Karpas-422 (cell line): ENCODE data around the gene PREX1. TPM values are rescaled to one million over a fixed set of nuclear protein-coding genes. Genes with fewer than 3 reads are reported as not detected.
A peak's percentile ranks its signal among the peaks of the same experiment; 100 is the strongest.

Experiments
- DNase-seq: peaks from one replicate; pipeline ENCODE4 v3.0.0-alpha.2; 2015
- H2AFZ ChIP-seq: fragments of 200-600 bp; sonication (generic); 2 replicates; pipeline ENCODE4 v1.6.1; 2014; ENCODE audit warnings: antibody characterized with exemption, low read length, mixed read lengths
- H3K27ac ChIP-seq: fragments of 200-600 bp; sonication (generic); 2 replicates; pipeline ENCODE4 v1.5.1; 2014; ENCODE audit warnings: mild to moderate bottlenecking, low read length, moderate library complexity
- H3K27me3 ChIP-seq: fragments of 200-600 bp; sonication (generic); 2 replicates; pipeline ENCODE4 v1.6.1; 2014; ENCODE audit warnings: low read length, mixed read lengths
- H3K36me3 ChIP-seq: fragments of 200-600 bp; sonication (generic); 2 replicates; pipeline ENCODE4 v1.6.1; 2014; ENCODE audit warnings: low read length, mixed read lengths; ENCODE audit not compliant: insufficient read depth
- H3K4me1 ChIP-seq: fragments of 200-600 bp; sonication (generic); 2 replicates; pipeline ENCODE4 v1.6.1; 2014; ENCODE audit warnings: mild to moderate bottlenecking, low read length, mixed read lengths
- H3K4me2 ChIP-seq: fragments of 200-600 bp; sonication (generic); 2 replicates; pipeline ENCODE4 v1.6.1; 2014; ENCODE audit warnings: low read length, low read depth, mild to moderate bottlenecking; ENCODE audit not compliant: poor library complexity, severe bottlenecking
- H3K4me3 ChIP-seq: fragments of 200-600 bp; sonication (generic); 2 replicates; pipeline ENCODE4 v1.5.1; 2014; ENCODE audit warnings: mild to moderate bottlenecking, antibody characterized with exemption, low read length, mixed read lengths
- H3K79me2 ChIP-seq: fragments of 200-600 bp; sonication (generic); 2 replicates; pipeline ENCODE4 v1.6.1; 2014; ENCODE audit warnings: mild to moderate bottlenecking, low read length, mixed read lengths
- H3K9ac ChIP-seq: fragments of 200-600 bp; sonication (generic); 2 replicates; pipeline ENCODE4 v1.6.0; 2014; ENCODE audit warnings: low read length
- H3K9me2 ChIP-seq: fragments of 200-600 bp; sonication (generic), shearing (Covaris generic); replicated peaks from 2 replicates; pipeline ENCODE4 v1.6.0; 2014; ENCODE audit warnings: mild to moderate bottlenecking, low read length, moderate library complexity; ENCODE audit not compliant: insufficient read depth
- H3K9me3 ChIP-seq: fragments of 300-700, 200-600 bp; sonication (generic); 2 replicates; pipeline ENCODE4 v1.6.1; 2014; ENCODE audit warnings: low read length, mixed read lengths
- H4K20me1 ChIP-seq: fragments of 200-600 bp; sonication (generic); 2 replicates; pipeline ENCODE4 v1.6.1; 2014; ENCODE audit warnings: mild to moderate bottlenecking, antibody characterized with exemption, low read length, low read depth; ENCODE audit not compliant: insufficient read depth
- total RNA-seq: library from RNA; depleted of rRNA; stranded (reverse); fragments of >200 nt; shearing (Covaris generic); gene quantifications from 2 replicates; pipeline ENCODE4 v1.2.3, GENCODE V29; 2014; ENCODE audit warnings: low replicate concordance; rRNA removed

PREX1 gene
- total RNA-seq, 1 experiment from 2014 or later, result not detected

DNA sequence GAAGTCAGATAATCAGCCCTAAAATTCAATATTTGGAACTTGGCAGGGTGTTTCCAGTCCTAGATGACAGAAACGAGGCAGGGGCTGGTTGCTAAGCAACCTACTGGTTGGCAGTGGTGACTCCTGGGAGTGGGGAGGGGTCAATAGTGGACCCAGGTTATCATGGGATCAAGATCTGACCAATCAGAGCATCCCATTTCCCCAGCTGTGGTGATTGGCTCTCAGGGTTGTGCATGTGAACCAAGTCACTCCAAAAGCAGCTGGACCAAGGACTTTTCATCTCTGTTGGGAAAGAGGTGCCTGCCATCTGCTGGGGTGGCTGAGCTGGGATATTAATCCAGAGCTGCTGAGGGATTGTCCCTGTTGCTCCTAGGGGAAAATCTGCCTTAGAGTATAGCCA, 253.4 kb downstream of the PREX1 start:
- Histone ChIP-seq H3K9ac (no peak overlapping the region), H3K79me2 (no peaks in the 10 kb centered on the region), H3K9me3 (no peaks in the 10 kb centered on the region), H3K4me1 (no peaks in the 10 kb centered on the region), H3K27me3 (no peaks in the 10 kb centered on the region), H3K36me3 (no peaks in the 10 kb centered on the region), H3K4me3 (no peak overlapping the region), H2AFZ (no peak overlapping the region), H3K27ac (no peak overlapping the region), H4K20me1 (no peaks in the 10 kb centered on the region), H3K9me2 (no peaks in the 10 kb centered on the region), H3K4me2 (no peak overlapping the region)
- DNase-seq, result peak; percentile 54

Other genes starting within 250 kb of the PREX1 start
- gene ARFGEF2, start 93.7 kb upstream of the PREX1 start, total RNA-seq, result 28.7 and 37.9 TPM in 2 replicates
- gene CSE1L, start 218.3 kb upstream of the PREX1 start, total RNA-seq, result 39.1 and 82.3 TPM in 2 replicates